Astrocyte (in vitro differentiated cells and primary cell): ENCODE results near the gene KIF18B. TPM values are rescaled to one million over a fixed set of nuclear protein-coding genes. Genes with fewer than 3 reads are reported as not detected.

Experiments
- DNase-seq: peaks from one replicate; pipeline ENCODE4 v3.0.0-alpha.2; 2010; ENCODE audit warnings: low read depth
- FAIRE-seq: peaks from 2 replicates; lab custom pipeline; 2011; peaks lifted over from hg19 to GRCh38; lab: Jason Lieb, UNC
- H2AFZ ChIP-seq: 2 replicates; pipeline ENCODE4 v1.6.0; 2012; ENCODE audit warnings: low read depth, low read length, inconsistent platforms
- H3K27ac ChIP-seq: 2 replicates; pipeline ENCODE4 v1.5.1; 2011; ENCODE audit warnings: low read depth, low read length, inconsistent platforms
- H3K27me3 ChIP-seq: 2 replicates; pipeline ENCODE4 v1.6.0; 2011; ENCODE audit warnings: low read length, inconsistent platforms; ENCODE audit not compliant: insufficient read depth
- H3K36me3 ChIP-seq: 2 replicates; pipeline ENCODE4 v1.5.1; 2011; ENCODE audit warnings: low read length, inconsistent platforms; ENCODE audit not compliant: insufficient read depth
- H3K4me1 ChIP-seq: 2 replicates; pipeline ENCODE4 v1.5.1; 2011; ENCODE audit warnings: low read length, inconsistent platforms; ENCODE audit not compliant: insufficient read depth
- H3K4me2 ChIP-seq: 2 replicates; pipeline ENCODE4 v1.6.0; 2012; ENCODE audit warnings: low read length, inconsistent platforms
- H3K4me3 ChIP-seq: 2 replicates; pipeline ENCODE4 v1.5.1; 2011; ENCODE audit warnings: low read depth, mild to moderate bottlenecking, low read length, inconsistent platforms; ENCODE audit not compliant: insufficient read depth
- H3K79me2 ChIP-seq: 2 replicates; pipeline ENCODE4 v1.6.0; 2012; ENCODE audit warnings: mild to moderate bottlenecking, low read length, inconsistent platforms; ENCODE audit not compliant: insufficient read depth
- H3K9ac ChIP-seq: 2 replicates; pipeline ENCODE4 v1.6.0; 2012; ENCODE audit warnings: mild to moderate bottlenecking, low read length, inconsistent platforms
- H3K9me3 ChIP-seq: 2 replicates; pipeline ENCODE4 v1.5.1; 2012; ENCODE audit warnings: low read depth, mild to moderate bottlenecking, low read length, inconsistent platforms; ENCODE audit not compliant: insufficient read depth
- H4K20me1 ChIP-seq: 2 replicates; pipeline ENCODE4 v1.6.0; 2012; ENCODE audit warnings: low read length, inconsistent platforms; ENCODE audit not compliant: insufficient read depth
- H3K27ac Mint-ChIP-seq: one replicate; pipeline ENCODE4 v1.8.0; 2021; ENCODE audit warnings: mild to moderate bottlenecking, mixed read lengths; ENCODE audit not compliant: unreplicated experiment
- H3K27me3 Mint-ChIP-seq: one replicate; pipeline ENCODE4 v1.8.0; 2021; ENCODE audit warnings: low read depth, mixed read lengths; ENCODE audit not compliant: unreplicated experiment
- H3K36me3 Mint-ChIP-seq: one replicate; pipeline ENCODE4 v1.8.0; 2021; ENCODE audit warnings: low read depth, mixed read lengths; ENCODE audit not compliant: unreplicated experiment
- H3K4me1 Mint-ChIP-seq: one replicate; pipeline ENCODE4 v1.8.0; 2021; ENCODE audit warnings: low read depth, mixed read lengths; ENCODE audit not compliant: unreplicated experiment
- H3K4me3 Mint-ChIP-seq: one replicate; pipeline ENCODE4 v1.8.0; 2021; ENCODE audit warnings: mild to moderate bottlenecking, moderate library complexity, mixed read lengths; ENCODE audit not compliant: unreplicated experiment
- H3K9me3 Mint-ChIP-seq: one replicate; pipeline ENCODE4 v1.8.0; 2021; ENCODE audit warnings: mild to moderate bottlenecking, mixed read lengths; ENCODE audit not compliant: unreplicated experiment
- EZH2 ChIP-seq: IDR thresholded peaks from 2 replicates; pipeline ENCODE4 v1.6.1; 2012; ENCODE audit warnings: mild to moderate bottlenecking, low read length, inconsistent platforms; ENCODE audit not compliant: insufficient read depth
- total RNA-seq: library from RNA; stranded (reverse); gene quantifications from 2 replicates; pipeline ENCODE4 v1.2.1, GENCODE V29; 2021
- TF ChIP-seq, protein P1 (sequence below): IDR thresholded peaks from 2 replicates; pipeline ENCODE4 v1.5.1; 2011; ENCODE audit warnings: low read depth, mild to moderate bottlenecking, inconsistent platforms, low read length, moderate library complexity; ENCODE audit not compliant: insufficient read depth

The KIF18B gene
- total RNA-seq, 1 donor from 2014 or later, result 1.8 TPM

DNA sequence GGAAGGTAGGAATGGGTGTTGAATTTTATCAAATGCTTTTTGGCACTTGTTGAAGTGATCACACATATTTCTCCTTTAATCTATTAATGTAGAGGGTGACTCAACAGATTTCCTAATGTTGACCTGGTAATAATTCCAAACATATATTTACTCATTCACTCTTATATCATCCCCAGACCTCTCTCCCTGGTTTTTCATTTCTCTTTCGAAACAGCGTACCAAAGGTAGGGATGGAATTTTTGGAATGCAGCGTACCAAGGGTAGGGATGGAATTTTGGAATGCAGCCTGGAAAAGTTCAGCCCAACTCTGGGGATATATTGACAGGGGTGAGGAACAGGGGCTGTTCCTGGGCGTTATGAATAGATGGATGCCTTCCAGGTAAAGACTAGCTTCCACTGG, 7.3 kb downstream of the KIF18B start:
- H3K36me3 ChIP-seq, result peaks cover 3% of the 10 kb centered on the region
- TF ChIP-seq, protein P1, sequence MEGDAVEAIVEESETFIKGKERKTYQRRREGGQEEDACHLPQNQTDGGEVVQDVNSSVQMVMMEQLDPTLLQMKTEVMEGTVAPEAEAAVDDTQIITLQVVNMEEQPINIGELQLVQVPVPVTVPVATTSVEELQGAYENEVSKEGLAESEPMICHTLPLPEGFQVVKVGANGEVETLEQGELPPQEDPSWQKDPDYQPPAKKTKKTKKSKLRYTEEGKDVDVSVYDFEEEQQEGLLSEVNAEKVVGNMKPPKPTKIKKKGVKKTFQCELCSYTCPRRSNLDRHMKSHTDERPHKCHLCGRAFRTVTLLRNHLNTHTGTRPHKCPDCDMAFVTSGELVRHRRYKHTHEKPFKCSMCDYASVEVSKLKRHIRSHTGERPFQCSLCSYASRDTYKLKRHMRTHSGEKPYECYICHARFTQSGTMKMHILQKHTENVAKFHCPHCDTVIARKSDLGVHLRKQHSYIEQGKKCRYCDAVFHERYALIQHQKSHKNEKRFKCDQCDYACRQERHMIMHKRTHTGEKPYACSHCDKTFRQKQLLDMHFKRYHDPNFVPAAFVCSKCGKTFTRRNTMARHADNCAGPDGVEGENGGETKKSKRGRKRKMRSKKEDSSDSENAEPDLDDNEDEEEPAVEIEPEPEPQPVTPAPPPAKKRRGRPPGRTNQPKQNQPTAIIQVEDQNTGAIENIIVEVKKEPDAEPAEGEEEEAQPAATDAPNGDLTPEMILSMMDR, result no peak
- no peak for TF ChIP-seq EZH2
- H3K9ac ChIP-seq, result no peak overlapping the region
- peaks cover 3% of the 10 kb centered on the region for H4K20me1 ChIP-seq
- H3K79me2 ChIP-seq, result peaks cover 95% of the 10 kb centered on the region
- H3K4me3 ChIP-seq, result no peak overlapping the region
- H3K4me1 ChIP-seq, result peaks cover 11% of the 10 kb centered on the region
- DNase-seq, result peak; percentile 60
- no peak overlapping the region for H3K27ac Mint-ChIP-seq
- H3K4me1 Mint-ChIP-seq, result peaks cover 2% of the 10 kb centered on the region
- H2AFZ ChIP-seq, result no peak overlapping the region
- H3K4me2 ChIP-seq, result peak overlapping the region; percentile 38
- no peak overlapping the region for H3K4me3 Mint-ChIP-seq
- no peaks in the 10 kb centered on the region for H3K36me3 Mint-ChIP-seq
- no peak overlapping the region for H3K27ac ChIP-seq
- peaks cover 5% of the 10 kb centered on the region for H3K9me3 Mint-ChIP-seq
- H3K9me3 ChIP-seq, result no peaks in the 10 kb centered on the region
- H3K27me3 Mint-ChIP-seq, result peaks cover 1% of the 10 kb centered on the region
- H3K27me3 ChIP-seq, result no peaks in the 10 kb centered on the region
- FAIRE-seq, result no peak

DNA sequence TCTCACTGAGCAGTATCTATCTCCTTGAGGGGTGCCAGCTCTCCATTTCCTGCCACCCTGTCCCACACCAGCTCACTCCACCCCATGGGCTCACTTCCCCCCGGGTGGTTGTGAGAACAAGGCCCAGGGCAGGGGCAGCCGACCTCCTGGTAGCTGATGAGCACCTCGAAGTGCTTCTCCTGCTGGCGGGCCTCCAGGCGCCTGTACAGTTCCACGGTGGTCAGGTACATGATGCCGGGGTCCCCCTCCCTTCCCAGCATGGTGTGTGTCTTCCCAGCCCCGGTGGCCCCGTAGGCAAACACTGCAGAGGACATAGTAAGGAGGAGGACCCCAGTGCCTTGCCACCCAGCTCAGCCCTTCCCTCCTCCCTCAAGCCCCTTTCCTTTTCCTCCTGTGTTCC, 12.5 kb downstream of the KIF18B start:
- peaks cover 3% of the 10 kb centered on the region for H3K36me3 ChIP-seq
- H3K9me3 ChIP-seq, result no peaks in the 10 kb centered on the region
- Mint-ChIP-seq H3K9me3 (peaks cover 4% of the 10 kb centered on the region), H3K27ac (no peak overlapping the region), H3K4me1 (peaks cover 2% of the 10 kb centered on the region), H3K36me3 (no peaks in the 10 kb centered on the region), H3K4me3 (no peak overlapping the region), H3K27me3 (peaks cover 6% of the 10 kb centered on the region)
- FAIRE-seq (no peak), DNase-seq (no peak)
- no peak overlapping the region for H3K4me3 ChIP-seq
- no peak overlapping the region for H3K4me2 ChIP-seq
- H3K79me2 ChIP-seq, result peaks cover 53% of the 10 kb centered on the region
- no peaks in the 10 kb centered on the region for H4K20me1 ChIP-seq
- no peaks in the 10 kb centered on the region for H3K4me1 ChIP-seq
- TF ChIP-seq EZH2, result no peak
- TF ChIP-seq, protein P1, result no peak
- no peak overlapping the region for H3K9ac ChIP-seq
- H3K27me3 ChIP-seq, result no peaks in the 10 kb centered on the region
- no peak overlapping the region for H2AFZ ChIP-seq
- no peak overlapping the region for H3K27ac ChIP-seq

DNA sequence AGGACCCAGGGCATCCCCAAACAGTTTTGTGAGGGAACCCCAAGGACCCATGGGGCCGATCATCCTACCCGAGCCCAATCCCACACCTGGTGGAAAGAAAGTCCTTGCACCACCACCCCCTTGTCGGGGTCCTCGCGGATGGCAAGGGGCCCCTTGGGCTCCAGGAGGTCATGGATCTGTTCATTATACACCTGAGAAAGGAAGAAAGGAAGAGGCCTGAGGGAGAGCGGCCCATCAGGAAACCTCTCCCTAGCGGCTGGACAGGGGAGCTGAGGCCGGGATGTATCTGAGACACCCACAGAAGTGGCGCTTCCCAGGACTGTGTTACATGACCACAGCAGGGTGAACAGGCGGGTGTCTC, 12.8 kb downstream of the KIF18B start:
- Histone ChIP-seq H3K27ac (no peak overlapping the region), H4K20me1 (no peaks in the 10 kb centered on the region), H3K4me2 (no peak overlapping the region), H2AFZ (no peak overlapping the region), H3K4me1 (no peaks in the 10 kb centered on the region), H3K36me3 (peaks cover 3% of the 10 kb centered on the region), H3K9me3 (no peaks in the 10 kb centered on the region), H3K27me3 (no peaks in the 10 kb centered on the region), H3K79me2 (peaks cover 49% of the 10 kb centered on the region), H3K4me3 (no peak overlapping the region), H3K9ac (no peak overlapping the region)
- Mint-ChIP-seq H3K27ac (no peak overlapping the region), H3K4me3 (no peak overlapping the region), H3K4me1 (no peaks in the 10 kb centered on the region), H3K36me3 (no peaks in the 10 kb centered on the region), H3K9me3 (peaks cover 1% of the 10 kb centered on the region), H3K27me3 (peaks cover 6% of the 10 kb centered on the region)
- FAIRE-seq (no peak), DNase-seq (no peak)
- TF ChIP-seq, protein P1, result no peak
- TF ChIP-seq EZH2, result no peak
